B cell (primary cell): Measurements from ENCODE around the gene GGA2. TPM values are rescaled to one million over a fixed set of nuclear protein-coding genes. Genes with fewer than 3 reads are reported as not detected.
A peak's percentile ranks its signal among the peaks of the same experiment; 100 is the strongest.

Experiments
- ATAC-seq: fragments of 200-7000 bp; cut with Tn5 transposase; one replicate; pipeline ENCODE4 v1.10.0; 2021; ENCODE audit warnings: low read depth, mild to moderate bottlenecking, moderate number of reproducible peaks, moderate library complexity
- CTCF ChIA-PET: fragments of 350-600 bp; sonication (Branson Sonifier 250); formaldehyde crosslinking; loops from one replicate; lab custom pipeline; 2021; ENCODE audit warnings: antibody characterized with exemption, inconsistent platforms; lab: Charles Lee
- POLR2A ChIA-PET: fragments of 350-600 bp; sonication (Branson Sonifier 250); formaldehyde crosslinking; loops from one replicate; lab custom pipeline; 2021; ENCODE audit warnings: antibody characterized with exemption; lab: Charles Lee
- DNase-seq: peaks from one replicate; pipeline ENCODE4 v3.0.0; 2013
- H2AFZ ChIP-seq: 2 replicates; pipeline ENCODE4 v1.6.1; 2012; ENCODE audit warnings: mild to moderate bottlenecking, low read depth, low read length; ENCODE audit not compliant: insufficient read depth, poor library complexity, severe bottlenecking
- H3K27ac ChIP-seq, 2 donors: 1 replicate in 1 of 2; 2 replicates in 1 of 2; pipeline ENCODE4 v1.5.1; 2012 to 2013; ENCODE audit warnings: low read length in 2 of 2, mild to moderate bottlenecking in 2 of 2, moderate library complexity in 1 of 2
- H3K27me3 ChIP-seq, 4 experiments: fragments of 200-600 bp in 1 of 4; sonication (generic) in 1 of 4; replicated peaks in 1 of 4; 1 replicate in 2 of 4; 2 replicates in 2 of 4; pipeline versions ENCODE4 v1.6.1 to v1.7.0; 2013 to 2016; ENCODE audit warnings: low read length in 3 of 4, mild to moderate bottlenecking in 2 of 4, mixed read lengths in 1 of 4, moderate library complexity in 1 of 4; ENCODE audit not compliant: insufficient read depth in 4 of 4, control insufficient read depth in 3 of 4; ENCODE audit errors: control extremely low read depth in 1 of 4
- H3K36me3 ChIP-seq, 2 experiments: replicated peaks in 1 of 2; 1 replicate in 1 of 2; 2 replicates in 1 of 2; pipeline versions ENCODE4 v1.6.1 to v1.7.1; 2013; ENCODE audit warnings: low read length in 1 of 2; ENCODE audit not compliant: insufficient read depth in 2 of 2, control insufficient read depth in 1 of 2; ENCODE audit errors: control extremely low read depth in 1 of 2, extremely low read depth in 1 of 2
- H3K4me1 ChIP-seq, 2 donors: fragments of 200-600 bp in 1 of 2; sonication (generic) in 1 of 2; 1 replicate in 1 of 2; 2 replicates in 1 of 2; pipeline versions ENCODE4 v1.5.1 to v1.6.1; 2013 to 2017; ENCODE audit warnings: low read length in 2 of 2; ENCODE audit not compliant: control insufficient read depth in 2 of 2, insufficient read depth in 2 of 2
- H3K4me2 ChIP-seq: replicated peaks from 2 replicates; pipeline ENCODE3; 2012; ENCODE audit warnings: mild to moderate bottlenecking, low read depth, low read length; ENCODE audit not compliant: poor library complexity, severe bottlenecking
- H3K4me3 ChIP-seq, 5 experiments: fragments of 200-600 bp in 1 of 5; sonication (generic) in 1 of 5; 1 replicate in 3 of 5; 2 replicates in 2 of 5; pipeline versions ENCODE4 v1.5.1 to v1.7.0; 2011 to 2016; ENCODE audit warnings: low read length in 4 of 5, mild to moderate bottlenecking in 4 of 5, low read depth in 2 of 5, control low read depth in 1 of 5, moderate library complexity in 1 of 5; ENCODE audit not compliant: insufficient read depth in 1 of 5; ENCODE audit errors: control extremely low read depth in 1 of 5, extremely low read depth in 1 of 5
- H3K79me2 ChIP-seq: fragments of 200-600 bp; sonication (generic); one replicate; pipeline ENCODE4 v1.6.0; 2016; ENCODE audit warnings: low read length; ENCODE audit not compliant: control insufficient read depth, insufficient read depth
- H3K9ac ChIP-seq: fragments of 200-600 bp; sonication (generic); 2 replicates; pipeline ENCODE4 v1.6.1; 2017; ENCODE audit warnings: mild to moderate bottlenecking, low read length, moderate library complexity
- H3K9me3 ChIP-seq, 3 donors: one replicate each; pipeline versions ENCODE4 v1.6.1 to v1.7.1; 2013; ENCODE audit warnings: low read length in 2 of 3; ENCODE audit not compliant: control insufficient read depth in 2 of 3, insufficient read depth in 1 of 3; ENCODE audit errors: control extremely low read depth in 1 of 3
- H4K20me1 ChIP-seq: 2 replicates; pipeline ENCODE4 v1.6.0; 2012; ENCODE audit warnings: mild to moderate bottlenecking, low read length; ENCODE audit not compliant: insufficient read depth, control insufficient read depth, poor library complexity, severe bottlenecking
- H3K27ac Mint-ChIP-seq: one replicate; pipeline ENCODE4 v1.8.0; 2021; ENCODE audit warnings: mixed read lengths
- H3K27me3 Mint-ChIP-seq: one replicate; pipeline ENCODE4 v1.8.0; 2021; ENCODE audit warnings: mixed read lengths
- H3K4me1 Mint-ChIP-seq: one replicate; pipeline ENCODE4 v1.8.0; 2021; ENCODE audit warnings: mixed read lengths
- H3K4me3 Mint-ChIP-seq: one replicate; pipeline ENCODE4 v1.8.0; 2021; ENCODE audit warnings: mixed read lengths
- H3K9me3 Mint-ChIP-seq: one replicate; pipeline ENCODE4 v1.8.0; 2022; ENCODE audit warnings: mixed read lengths; ENCODE audit not compliant: insufficient read depth
- CTCF ChIP-seq: fragments of 200-600 bp; IDR thresholded peaks from one replicate; pipeline ENCODE4 v1.8.0; 2022; ENCODE audit warnings: antibody characterized with exemption, mild to moderate bottlenecking
- EZH2 ChIP-seq: IDR thresholded peaks from 2 replicates; pipeline ENCODE4 v1.6.1; 2012; ENCODE audit warnings: borderline replicate concordance, low read depth, mild to moderate bottlenecking, moderate library complexity, low read length; ENCODE audit not compliant: insufficient read depth, poor library complexity, severe bottlenecking
- WGBS: methylation state at CpG from one replicate; pipeline ENCODE4 v1.1.5; 2013; ENCODE audit warnings: missing lambda C conversion rate; ENCODE audit not compliant: insufficient coverage; 5-methylcytosine and 5-hydroxymethylcytosine counted together
- intact Hi-C: fragments of 100-400 bp; cut with micrococcal nuclease; formaldehyde crosslinking; loops from one replicate; pipeline ENCODE4 v1.10.0; 2022
- polyA plus RNA-seq: library from polyadenylated mRNA; depleted of rRNA; stranded (reverse); fragments of >200 nt; gene quantifications from 2 replicates; pipeline ENCODE4 v1.2.3, GENCODE V29; 2012
- total RNA-seq, 2 donors: library from RNA; stranded (reverse); fragments of 120-200 nt in 1 of 2; gene quantifications; 1 replicate in 1 of 2; 2 replicates in 1 of 2; pipeline versions ENCODE4 v1.2.3 to v1.2.4, GENCODE V29; 2013 to 2022

The GGA2 gene
- total and polyA plus RNA-seq, 2 donors (not counting 1 experiment from before 2014, with no cell fraction given) = 227 to 832 TPM

- peak overlapping the region; percentile 64 for H3K4me3 Mint-ChIP-seq
- peak overlapping the region; percentile 46 for H3K4me2 ChIP-seq
These were observed 10.9 kb upstream of the GGA2 start for GRCh38 chr16:23521037-23521743.

More at GRCh38 chr16:23521037-23521743, 10.9 kb upstream of the GGA2 start:
- intact Hi-C loops = no loop called here
- ChIA-PET POLR2A (interaction anchor here (0.6 to 1.5 kb wide), 6 partner anchors 11 to 339 kb away, joined by 3 to 12 read pairs (median 4); partner anchors contain the start of genes GGA2, SCNN1G and UBFD1), CTCF (interaction anchor here (1.0 to 3.1 kb wide), 7 partner anchors 12 to 87 kb away, joined by 3 to 22 read pairs (median 5); partner anchors contain the start of gene GGA2)
- H4K20me1 ChIP-seq = no peaks in the 10 kb centered on the region
- no peak for ATAC-seq
- 100% methylated on average over 1 of the region's 4 CpGs for WGBS
- Mint-ChIP-seq H3K9me3 (no peaks in the 10 kb centered on the region), H3K4me1 (peaks cover 54% of the 10 kb centered on the region), H3K27me3 (no peaks in the 10 kb centered on the region), H3K27ac (peak overlapping the region; percentile 56)
- peaks cover 3 to 19% of the 10 kb centered on the region in 2 experiments for H3K36me3 ChIP-seq
- peak overlapping the region; percentile 61 to 75 for H3K27ac ChIP-seq
- H3K4me3 ChIP-seq = peak overlapping the region in 1 of 5 experiments; percentile 18
- DNase-seq = peak; percentile 51
- TF ChIP-seq EZH2 (no peak), CTCF (no peak)
- peaks cover 27% of the 10 kb centered on the region for H3K79me2 ChIP-seq
- no peaks in the 10 kb centered on the region for H3K27me3 ChIP-seq
- peaks cover 52 to 58% of the 10 kb centered on the region in 2 donors for H3K4me1 ChIP-seq
- H3K9ac ChIP-seq = no peak overlapping the region
- H2AFZ ChIP-seq = no peak overlapping the region
- H3K9me3 ChIP-seq = no peaks in the 10 kb centered on the region
